Measurements from ENCODE around the gene DNMT3B. TPM values are rescaled to one million over a fixed set of nuclear protein-coding genes. Genes with fewer than 3 reads are reported as not detected.

Gene DNMT3B
- total RNA-seq, 1 experiment from 2014 or later: 105 TPM

DNA sequence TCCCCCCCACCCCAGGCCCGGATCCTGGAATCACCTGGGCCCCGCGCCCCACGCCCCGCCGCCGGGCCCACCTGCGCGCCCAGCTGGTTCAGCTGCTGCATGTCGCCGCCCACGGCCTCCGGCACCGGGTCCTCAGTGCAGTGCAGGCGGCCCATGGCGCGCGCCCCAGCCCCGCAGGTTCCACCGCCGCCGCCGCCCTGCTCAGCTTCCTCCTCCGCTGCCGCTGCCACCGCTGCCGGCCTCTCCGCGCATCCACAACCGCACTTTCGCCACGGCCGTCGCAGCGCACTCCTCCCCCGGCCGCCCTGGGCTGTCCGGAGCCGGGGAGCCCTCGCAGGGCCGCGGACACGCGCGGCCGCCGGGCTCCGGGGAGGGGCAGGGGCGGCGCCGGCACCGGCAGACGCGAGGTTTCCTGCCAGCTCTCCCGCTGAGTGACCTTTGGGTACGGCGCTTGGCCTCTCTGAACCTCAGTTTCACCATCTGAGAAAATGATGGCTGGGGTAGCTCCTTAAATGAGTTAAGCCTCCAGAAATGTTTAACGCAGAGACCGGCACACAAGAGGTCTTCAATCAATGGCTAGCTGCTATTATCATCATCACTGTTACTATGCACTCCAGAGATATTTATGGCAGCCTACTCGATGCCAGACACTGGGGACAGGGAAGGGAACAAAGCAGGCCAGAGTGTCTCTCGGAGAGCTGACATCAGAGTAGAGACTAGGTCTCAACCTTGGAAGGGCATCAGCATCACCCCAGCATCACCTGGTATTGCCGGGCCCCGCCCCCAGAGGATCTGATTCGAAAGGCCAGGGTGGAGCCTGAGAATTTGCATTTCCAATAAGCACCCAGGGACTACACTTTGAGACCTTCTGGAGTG lies 18.7 kb upstream of the DNMT3B start, which contains the start of gene COMMD7:
Gene COMMD7, minus strand, starts transcription at position 231 of the 876 bp plus-strand sequence. Its CDS starts 76 bp downstream, at position 155.
- Mint-ChIP-seq H3K27ac (ENCODE audit: unreplicated experiment) (peak within 1 kb of the TSS; percentile 87), H3K36me3 (ENCODE audit: insufficient read depth, unreplicated experiment) (peaks cover 46% of the 10 kb centered on the region), H3K27me3 (ENCODE audit: insufficient read depth, unreplicated experiment) (no peaks in the 10 kb centered on the region), H3K4me3 (ENCODE audit: unreplicated experiment) (peak within 1 kb of the TSS; percentile 89), H3K9me3 (ENCODE audit: unreplicated experiment) (no peaks in the 10 kb centered on the region), H3K4me1 (ENCODE audit: low read depth, unreplicated experiment) (peaks cover 20% of the 10 kb centered on the region)
- Histone ChIP-seq H3K36me3 (ENCODE audit: control insufficient read depth, insufficient read depth, low read length) (no peaks in the 10 kb centered on the region), H3K4me3 (ENCODE audit: low read depth, low read length) (peak within 1 kb of the TSS; percentile 88), H3K27me3 (replicated peaks; ENCODE audit: control insufficient read depth, insufficient read depth, low read length) (no peaks in the 10 kb centered on the region), H3K9me3 (no peaks in the 10 kb centered on the region), H3K4me1 (peaks cover 39% of the 10 kb centered on the region)
- peak; percentile 89 to 90 for DNase-seq
- TF ChIP-seq, protein P1, sequence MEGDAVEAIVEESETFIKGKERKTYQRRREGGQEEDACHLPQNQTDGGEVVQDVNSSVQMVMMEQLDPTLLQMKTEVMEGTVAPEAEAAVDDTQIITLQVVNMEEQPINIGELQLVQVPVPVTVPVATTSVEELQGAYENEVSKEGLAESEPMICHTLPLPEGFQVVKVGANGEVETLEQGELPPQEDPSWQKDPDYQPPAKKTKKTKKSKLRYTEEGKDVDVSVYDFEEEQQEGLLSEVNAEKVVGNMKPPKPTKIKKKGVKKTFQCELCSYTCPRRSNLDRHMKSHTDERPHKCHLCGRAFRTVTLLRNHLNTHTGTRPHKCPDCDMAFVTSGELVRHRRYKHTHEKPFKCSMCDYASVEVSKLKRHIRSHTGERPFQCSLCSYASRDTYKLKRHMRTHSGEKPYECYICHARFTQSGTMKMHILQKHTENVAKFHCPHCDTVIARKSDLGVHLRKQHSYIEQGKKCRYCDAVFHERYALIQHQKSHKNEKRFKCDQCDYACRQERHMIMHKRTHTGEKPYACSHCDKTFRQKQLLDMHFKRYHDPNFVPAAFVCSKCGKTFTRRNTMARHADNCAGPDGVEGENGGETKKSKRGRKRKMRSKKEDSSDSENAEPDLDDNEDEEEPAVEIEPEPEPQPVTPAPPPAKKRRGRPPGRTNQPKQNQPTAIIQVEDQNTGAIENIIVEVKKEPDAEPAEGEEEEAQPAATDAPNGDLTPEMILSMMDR (IDR thresholded peaks at IDR 0.05; ENCODE audit: insufficient read depth in 1 of 2, low read depth in 1 of 2, low read length in 1 of 2, severe bottlenecking in 1 of 2, unreplicated experiment in 1 of 2): no peak
- CTCF ChIA-PET: interaction anchor here (0.8 to 3.8 kb wide), 7 partner anchors 8 to 69 kb away, joined by 3 to 42 read pairs (median 11); partner anchors contain the start of genes C20orf203 and DNMT3B
- intact Hi-C loops (cut with micrococcal nuclease; ENCODE audit: unreplicated experiment): loop anchor here (1.0 kb wide), 1 partner anchor 69 kb away; no protein-coding TSS in a partner anchor
- POLR2A ChIA-PET: interaction anchor here (0.6 to 3.6 kb wide), 9 partner anchors 12 to 1171 kb away, joined by 3 to 51 read pairs (median 6); partner anchors contain the start of gene DNMT3B
- BruUV-seq (replicated peaks): TSS peak; percentile 35

DNA sequence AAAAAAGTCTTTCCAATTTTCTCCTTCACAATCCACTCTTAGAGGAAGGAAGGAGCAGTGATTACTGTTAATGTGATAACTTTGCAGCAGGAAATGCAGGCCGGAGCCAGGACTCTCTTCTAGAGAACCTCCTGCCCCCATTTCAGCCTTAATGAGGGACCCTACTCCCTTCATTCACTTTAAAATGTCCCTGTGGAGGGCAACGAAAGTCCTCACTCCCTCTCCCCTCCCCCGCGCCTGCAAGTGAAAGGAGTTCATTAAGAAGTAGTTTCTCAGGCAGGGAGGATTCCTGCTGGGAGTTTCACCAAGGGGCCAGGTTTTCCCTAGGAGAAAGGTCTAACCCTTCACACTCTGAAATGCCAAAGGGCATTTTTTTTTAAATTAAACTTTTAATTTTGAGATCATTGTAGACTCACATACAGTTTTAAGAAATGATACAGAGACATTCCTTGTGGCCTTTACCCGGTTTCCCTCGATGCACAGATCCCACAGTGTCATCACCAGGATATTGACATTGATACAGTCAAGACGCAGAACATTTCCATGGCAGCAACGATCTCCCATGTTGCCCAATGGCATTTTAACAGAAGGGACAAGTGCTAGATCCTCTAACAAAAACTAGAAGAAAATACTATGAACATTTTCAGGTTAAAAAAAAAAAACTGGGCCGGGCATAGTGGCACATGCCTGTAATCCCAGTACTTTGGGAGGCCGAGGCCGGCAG lies 12.1 kb upstream of the DNMT3B start:
- POLR2A ChIA-PET: no interaction called here
- DNase-seq: no peak
- no TSS peak for BruUV-seq (replicated peaks)
- intact Hi-C loops (cut with micrococcal nuclease; ENCODE audit: unreplicated experiment): no loop called here
- H3K27me3 ChIP-seq (replicated peaks; ENCODE audit: control insufficient read depth, insufficient read depth, low read length): no peaks in the 10 kb centered on the region
- H3K9me3 ChIP-seq: no peaks in the 10 kb centered on the region
- Mint-ChIP-seq H3K27me3 (ENCODE audit: insufficient read depth, unreplicated experiment) (no peaks in the 10 kb centered on the region), H3K36me3 (ENCODE audit: insufficient read depth, unreplicated experiment) (peaks cover 5% of the 10 kb centered on the region), H3K4me3 (ENCODE audit: unreplicated experiment) (no peak overlapping the region), H3K4me1 (ENCODE audit: low read depth, unreplicated experiment) (peaks cover 30% of the 10 kb centered on the region), H3K27ac (ENCODE audit: unreplicated experiment) (no peak overlapping the region), H3K9me3 (ENCODE audit: unreplicated experiment) (no peaks in the 10 kb centered on the region)
- H3K4me3 ChIP-seq (ENCODE audit: low read depth, low read length): no peak overlapping the region
- no peaks in the 10 kb centered on the region for H3K36me3 ChIP-seq (ENCODE audit: control insufficient read depth, insufficient read depth, low read length)
- H3K4me1 ChIP-seq: peaks cover 49% of the 10 kb centered on the region
- CTCF ChIA-PET: no interaction called here
- TF ChIP-seq, protein P1 (IDR thresholded peaks at IDR 0.05; ENCODE audit: insufficient read depth in 1 of 2, low read depth in 1 of 2, low read length in 1 of 2, severe bottlenecking in 1 of 2, unreplicated experiment in 1 of 2): no peak

DNA sequence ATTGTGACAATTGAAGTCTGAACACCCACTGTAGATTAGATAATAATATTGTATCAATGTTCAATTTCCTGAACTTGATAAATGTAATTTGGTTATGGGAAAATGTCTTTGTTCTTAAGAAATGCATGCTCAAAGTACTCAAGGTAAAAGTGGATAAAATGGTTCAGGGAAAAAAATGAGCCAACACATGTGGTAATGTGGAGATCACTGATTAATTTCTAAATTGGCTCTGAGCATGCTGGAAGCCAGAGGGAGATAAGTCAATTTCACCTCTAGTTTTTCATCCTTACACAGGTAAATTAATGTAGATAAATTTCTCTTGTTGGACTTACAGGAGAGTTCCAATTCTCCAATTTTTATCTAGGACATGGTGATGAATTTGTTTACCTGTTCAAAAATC lies 10.9 kb upstream of the DNMT3B start:
- ChIA-PET CTCF (no interaction called here), POLR2A (no interaction called here)
- H3K27me3 ChIP-seq (replicated peaks; ENCODE audit: control insufficient read depth, insufficient read depth, low read length): no peaks in the 10 kb centered on the region
- H3K9me3 Mint-ChIP-seq (ENCODE audit: unreplicated experiment): no peaks in the 10 kb centered on the region
- no peak overlapping the region for H3K4me3 ChIP-seq (ENCODE audit: low read depth, low read length)
- peaks cover 38% of the 10 kb centered on the region for H3K4me1 ChIP-seq
- no peak for DNase-seq
- peaks cover 28% of the 10 kb centered on the region for H3K4me1 Mint-ChIP-seq (ENCODE audit: low read depth, unreplicated experiment)
- H3K27ac Mint-ChIP-seq (ENCODE audit: unreplicated experiment): no peak overlapping the region
- no peaks in the 10 kb centered on the region for H3K36me3 ChIP-seq (ENCODE audit: control insufficient read depth, insufficient read depth, low read length)
- TF ChIP-seq, protein P1 (IDR thresholded peaks at IDR 0.05; ENCODE audit: insufficient read depth in 1 of 2, low read depth in 1 of 2, low read length in 1 of 2, severe bottlenecking in 1 of 2, unreplicated experiment in 1 of 2): no peak
- intact Hi-C loops (cut with micrococcal nuclease; ENCODE audit: unreplicated experiment): no loop called here
- no peaks in the 10 kb centered on the region for H3K27me3 Mint-ChIP-seq (ENCODE audit: insufficient read depth, unreplicated experiment)
- no TSS peak for BruUV-seq (replicated peaks)
- H3K9me3 ChIP-seq: no peaks in the 10 kb centered on the region
- H3K4me3 Mint-ChIP-seq (ENCODE audit: unreplicated experiment): no peak overlapping the region
- no peaks in the 10 kb centered on the region for H3K36me3 Mint-ChIP-seq (ENCODE audit: insufficient read depth, unreplicated experiment)
